ENCODE measurements around the gene GNB3. TPM values are rescaled to one million over a fixed set of nuclear protein-coding genes. Genes with fewer than 3 reads are reported as not detected.

Gene GNB3
- total and polyA plus RNA-seq, 2 donors (not counting 3 experiments of a cell fraction or from before 2014, with no cell fraction given) = 9.4 to 12.0 TPM

GRCh38 chr12:6830286-6830890 is 10.3 kb upstream of the GNB3 start:
- dilution Hi-C loops (cut with MboI; ENCODE audit: extremely low pct_ligation_motif_present, low sequenced_read_pairs) (no loop called here), intact Hi-C loops (cut with micrococcal nuclease) (no loop called here)
- Histone ChIP-seq H3K4me2 (ENCODE audit: insufficient read depth, low read length) (no peak overlapping the region), H3K9me1 (replicated peaks; ENCODE audit: control insufficient read depth, extremely low read depth, insufficient read depth, low read length) (no peaks in the 10 kb centered on the region), H3K27me3 (ENCODE audit: control insufficient read depth in 2 of 2, insufficient read depth in 2 of 2, low read length in 2 of 2) (no peaks in the 10 kb centered on the region), H3K36me3 (ENCODE audit: control insufficient read depth in 2 of 2, extremely low read depth in 1 of 2, insufficient read depth in 2 of 2, low read length in 2 of 2) (peaks cover 0 to 18% of the 10 kb centered on the region in 2 experiments), H4K20me1 (replicated peaks; ENCODE audit: control insufficient read depth, extremely low read depth, insufficient read depth, low read length) (no peaks in the 10 kb centered on the region), H3K4me3 (replicated peaks in 1 of 3; ENCODE audit: insufficient read depth in 1 of 3, low read depth in 1 of 3, low read length in 3 of 3) (no peak overlapping the region), H3K9ac (replicated peaks; ENCODE audit: extremely low read depth, insufficient read depth, low read length) (no peak overlapping the region), H3K79me2 (ENCODE audit: control insufficient read depth, insufficient read depth, low read length) (peaks cover 25% of the 10 kb centered on the region), H3K27ac (ENCODE audit: insufficient read depth, low read depth, low read length) (no peak overlapping the region), H2AFZ (ENCODE audit: low read depth, low read length) (no peak overlapping the region), H3K9me3 (replicated peaks; ENCODE audit: control insufficient read depth, insufficient read depth, low read length) (no peaks in the 10 kb centered on the region), H3K4me1 (ENCODE audit: control insufficient read depth, extremely low read depth, insufficient read depth, low read length) (peaks cover 14% of the 10 kb centered on the region)
- FAIRE-seq = no peak
- no peak for TF ChIP-seq POLR2A (IDR thresholded peaks at IDR 0.05; ENCODE audit: low read depth, low read length)
- TF ChIP-seq EZH2 (IDR thresholded peaks at IDR 0.05; ENCODE audit: borderline replicate concordance, low read depth, low read length, severe bottlenecking) = no peak
- no peak for TF ChIP-seq JUN (IDR thresholded peaks at IDR 0.05; ENCODE audit: borderline replicate concordance, insufficient read depth, insufficient read length, low read depth)
- TF ChIP-seq CTCF (IDR thresholded peaks at IDR 0.05; ENCODE audit: extremely low read depth in 1 of 2, insufficient read depth in 1 of 2, low read depth in 1 of 2, low read length in 2 of 2) = no peak
- no peak for TF ChIP-seq MYC (IDR thresholded peaks at IDR 0.05; ENCODE audit: low read depth, low read length)
- no peak for TF ChIP-seq FOS (IDR thresholded peaks at IDR 0.05; ENCODE audit: borderline replicate concordance, insufficient read depth, low read length)
- POLR2A ChIA-PET = interaction anchor here (0.5 to 0.9 kb wide), 2 partner anchors 22 to 90 kb away, joined by 3 to 6 read pairs; no protein-coding TSS in a partner anchor
- CTCF ChIA-PET = interaction anchor here (1.3 to 12.0 kb wide), 3 partner anchors 18 to 210 kb away, joined by 3 to 148 read pairs (median 3); partner anchors contain the start of gene MLF2
- no TSS peak for BruUV-seq (replicated peaks)
- DNase-seq (ENCODE audit: low read depth, low spot score) = no peak

Measured in endothelial cell of umbilical vein (primary cell).